IMR-90 (cell line): ENCODE data around the gene TBCD. TPM values are rescaled to one million over a fixed set of nuclear protein-coding genes. Genes with fewer than 3 reads are reported as not detected.

Experiments used
- ATAC-seq: fragments of 200-7000 bp; cut with Tn5 transposase; 2 replicates; pipeline ENCODE4 v1.9.1; 2020; ENCODE audit warnings: low read depth, mild to moderate bottlenecking, moderate library complexity
- BruUV-seq: library from RNA; stranded (reverse); fragments of 400-500 nt; replicated peaks from 2 replicates; lab custom pipeline; 2021; lab: Mats Ljungman, UMichigan
- CTCF ChIA-PET: fragments of 300-600 bp; formaldehyde crosslinking; extraction: SDS; loops from one replicate; lab custom pipeline; 2021; ENCODE audit warnings: antibody characterized with exemption; lab: Yijun Ruan, JAX
- POLR2A ChIA-PET: fragments of 300-600 bp; sonication (Branson Sonifier 250); formaldehyde crosslinking; loops from one replicate; lab custom pipeline; 2022; ENCODE audit warnings: antibody characterized with exemption; ENCODE audit not compliant: unreplicated experiment; lab: Charles Lee
- DNase-seq: peaks from one replicate; pipeline ENCODE4 v3.0.0; 2013
- H2AFZ ChIP-seq: replicated peaks from 2 replicates; pipeline ENCODE3; 2013; ENCODE audit warnings: low read length, mild to moderate bottlenecking; ENCODE audit not compliant: poor library complexity
- H2AK5ac ChIP-seq: 2 replicates; pipeline ENCODE4 v1.6.1; 2013; ENCODE audit warnings: low read depth, low read length, inconsistent platforms
- H2AK9ac ChIP-seq: replicated peaks from 2 replicates; pipeline ENCODE3; 2013; ENCODE audit warnings: mild to moderate bottlenecking, low read depth, low read length, moderate library complexity; ENCODE audit not compliant: poor library complexity
- H2BK120ac ChIP-seq: 2 replicates; pipeline ENCODE4 v1.6.1; 2013; ENCODE audit warnings: low read depth, low read length, inconsistent platforms
- H2BK15ac ChIP-seq: 3 replicates; pipeline ENCODE4 v1.6.1; 2013; ENCODE audit warnings: low read depth, low read length, inconsistent platforms
- H2BK20ac ChIP-seq: 2 replicates; pipeline ENCODE4 v1.6.1; 2013; ENCODE audit warnings: low read depth, mild to moderate bottlenecking, inconsistent platforms, low read length, moderate library complexity
- H2BK5ac ChIP-seq: 2 replicates; pipeline ENCODE4 v1.6.1; 2013; ENCODE audit warnings: mild to moderate bottlenecking, low read depth, low read length, inconsistent platforms; ENCODE audit not compliant: poor library complexity, severe bottlenecking
- H3K14ac ChIP-seq: replicated peaks from 2 replicates; pipeline ENCODE4 v1.6.1; 2013; ENCODE audit warnings: low read depth, low read length, inconsistent platforms
- H3K18ac ChIP-seq: 2 replicates; pipeline ENCODE4 v1.6.1; 2013; ENCODE audit warnings: low read depth, low read length, control low read depth
- H3K23ac ChIP-seq: 2 replicates; pipeline ENCODE4 v1.6.1; 2013; ENCODE audit warnings: low read depth, low read length, inconsistent platforms
- H3K27ac ChIP-seq: 2 replicates; pipeline ENCODE4 v1.5.1; 2013; ENCODE audit warnings: mild to moderate bottlenecking, control low read depth, low read length; ENCODE audit not compliant: insufficient read depth
- H3K27me3 ChIP-seq: 2 replicates; pipeline ENCODE4 v1.6.1; 2013; ENCODE audit warnings: low read length; ENCODE audit not compliant: control insufficient read depth, insufficient read depth
- H3K36me3 ChIP-seq: 2 replicates; pipeline ENCODE4 v1.6.1; 2013; ENCODE audit warnings: low read length, mixed read lengths; ENCODE audit not compliant: control insufficient read depth, insufficient read depth
- H3K4ac ChIP-seq: 2 replicates; pipeline ENCODE4 v1.6.1; 2013; ENCODE audit warnings: low read depth, low read length, inconsistent platforms
- H3K4me1 ChIP-seq: 2 replicates; pipeline ENCODE4 v1.6.1; 2013; ENCODE audit warnings: low read length, mixed read lengths; ENCODE audit not compliant: control insufficient read depth, insufficient read depth
- H3K4me2 ChIP-seq: 2 replicates; pipeline ENCODE4 v1.6.1; 2013; ENCODE audit warnings: low read depth, mild to moderate bottlenecking, control low read depth, low read length, moderate library complexity
- H3K4me3 ChIP-seq: 2 replicates; pipeline ENCODE4 v1.5.1; 2013; ENCODE audit warnings: low read depth, mild to moderate bottlenecking, control low read depth, low read length, moderate library complexity; ENCODE audit not compliant: insufficient read depth
- H3K56ac ChIP-seq: 2 replicates; pipeline ENCODE4 v1.6.1; 2013; ENCODE audit warnings: low read length, inconsistent platforms; ENCODE audit not compliant: insufficient read depth; ENCODE audit errors: extremely low read depth
- H3K79me1 ChIP-seq, 2 experiments: 2 replicates each; pipeline ENCODE4 v1.6.1; 2013; ENCODE audit warnings: low read length in 2 of 2, inconsistent platforms in 1 of 2, low read depth in 1 of 2
- H3K9ac ChIP-seq: 2 replicates; pipeline ENCODE4 v1.6.1; 2013; ENCODE audit warnings: low read depth, low read length, control low read depth
- H3K9me1 ChIP-seq: 2 replicates; pipeline ENCODE4 v1.6.1; 2013; ENCODE audit warnings: low read length, inconsistent platforms; ENCODE audit not compliant: insufficient read depth
- H3K9me3 ChIP-seq: 2 replicates; pipeline ENCODE4 v1.6.1; 2013; ENCODE audit warnings: low read length; ENCODE audit not compliant: control insufficient read depth, insufficient read depth
- H4K20me1 ChIP-seq: 2 replicates; pipeline ENCODE4 v1.6.1; 2013; ENCODE audit warnings: low read length, inconsistent platforms; ENCODE audit not compliant: insufficient read depth
- H4K5ac ChIP-seq: 2 replicates; pipeline ENCODE4 v1.6.1; 2013; ENCODE audit warnings: mild to moderate bottlenecking, low read depth, low read length, control low read depth
- H4K8ac ChIP-seq, 2 experiments: 2 replicates each; pipeline ENCODE4 v1.6.1; 2013; ENCODE audit warnings: low read depth in 2 of 2, low read length in 2 of 2, control low read depth in 1 of 2, inconsistent platforms in 1 of 2
- H4K91ac ChIP-seq: 2 replicates; pipeline ENCODE4 v1.6.1; 2013; ENCODE audit warnings: low read depth, low read length, inconsistent platforms; ENCODE audit not compliant: insufficient read depth
- CEBPB ChIP-seq: IDR thresholded peaks from 2 replicates; pipeline ENCODE4 v1.6.1; 2012; ENCODE audit warnings: low read depth, low read length, improper control_type of control experiment
- MAZ ChIP-seq: IDR thresholded peaks from 2 replicates; pipeline ENCODE4 v1.6.1; 2012; ENCODE audit warnings: low read depth, mild to moderate bottlenecking, low read length, improper control_type of control experiment, moderate library complexity, borderline replicate concordance
- POLR2A ChIP-seq: IDR thresholded peaks from 2 replicates; pipeline ENCODE4 v1.6.1; 2012; ENCODE audit warnings: mild to moderate bottlenecking, low read depth, low read length
- SMC3 ChIP-seq: fragments of 150-350 bp; IDR thresholded peaks from 2 replicates; pipeline ENCODE4 v1.6.1; 2016; ENCODE audit warnings: low read depth, mild to moderate bottlenecking, antibody characterized with exemption, low read length, moderate library complexity
- WGBS, 2 experiments: methylation state at CpG; one replicate each; pipeline versions ENCODE4 v1.1.5 to v1.1.7; 2013; ENCODE audit warnings: missing lambda C conversion rate in 2 of 2; ENCODE audit not compliant: insufficient read length in 1 of 2; ENCODE audit errors: extremely low coverage in 2 of 2; 5-methylcytosine and 5-hydroxymethylcytosine counted together
- dilution Hi-C: fragments of 300-500 bp; cut with HindIII; formaldehyde crosslinking; loops from one replicate; pipeline ENCODE4 v1.14.3; 2018; ENCODE audit warnings: low sequenced_read_pairs; ENCODE audit not compliant: unreplicated experiment
- in situ Hi-C: fragments of 300-500 bp; cut with MboI; formaldehyde crosslinking; loops from 3 replicates; pipeline ENCODE4 v1.14.3; 2019; ENCODE audit warnings: low sequenced_read_pairs, inconsistent platforms, mixed read lengths
- intact Hi-C: fragments of 100-400 bp; cut with micrococcal nuclease; formaldehyde crosslinking; loops from 2 replicates; pipeline ENCODE4 v1.10.0; 2022
- polyA plus RNA-seq, 3 experiments: library from polyadenylated mRNA; depleted of rRNA; stranded (reverse); fragments of >200 nt; gene quantifications; 2 replicates each; pipeline ENCODE4 v1.2.3, GENCODE V29; 2012; ENCODE audit warnings: low replicate concordance in 1 of 3
- total RNA-seq: library from RNA; depleted of rRNA; stranded (reverse); fragments of >200 nt; gene quantifications from 2 replicates; pipeline ENCODE4 v1.2.3, GENCODE V29; 2012

The TBCD gene
- total and polyA plus RNA-seq, 2 of the 4 experiments (the other 2 are of a cell fraction) = 21.9 to 54.5 TPM

- 97% methylated on average over 9 of the region's 12 CpGs; no CpG with 5 or more reads in 1 of the 2 experiments for WGBS, 2 experiments
- POLR2A ChIA-PET = no interaction called here
Observed at GRCh38 chr17:82851381-82851780, 99.5 kb downstream of the TBCD start.

More at GRCh38 chr17:82851381-82851780, 99.5 kb downstream of the TBCD start:
- no peak overlapping the region for H2BK120ac ChIP-seq
- no peak overlapping the region for H3K18ac ChIP-seq
- no peak overlapping the region for H4K5ac ChIP-seq
- BruUV-seq = no TSS peak
- H3K36me3 ChIP-seq = peaks cover 4% of the 10 kb centered on the region; the same call in 1 of the 2 replicates
- no peak overlapping the region for H3K9ac ChIP-seq
- no peak overlapping the region for H4K91ac ChIP-seq
- no peak for DNase-seq
- intact Hi-C loops = no loop called here
- no peak overlapping the region for H3K4ac ChIP-seq
- H3K14ac ChIP-seq = no peak overlapping the region
- H3K9me1 ChIP-seq = peaks cover 5% of the 10 kb centered on the region; the same call in 1 of the 2 replicates
- TF ChIP-seq CEBPB = no peak
- TF ChIP-seq MAZ = no peak
- no peak for TF ChIP-seq POLR2A
- no peak for TF ChIP-seq SMC3
- no peak overlapping the region for H3K4me3 ChIP-seq
- H4K8ac ChIP-seq = no peak overlapping the region
- no peak overlapping the region for H2BK20ac ChIP-seq
- CTCF ChIA-PET = no interaction called here
- H2AK5ac ChIP-seq = no peak overlapping the region
- H3K56ac ChIP-seq = no peak overlapping the region
- no peak overlapping the region for H2BK5ac ChIP-seq
- dilution Hi-C loops = no loop called here
- H4K20me1 ChIP-seq = no peaks in the 10 kb centered on the region; the same call in 1 of the 2 replicates
- H3K79me1 ChIP-seq = peaks cover 6 to 37% of the 10 kb centered on the region in 2 experiments
- H3K23ac ChIP-seq = no peak overlapping the region
- no peak for ATAC-seq
- H2AFZ ChIP-seq = no peak overlapping the region
- no peak overlapping the region for H3K27ac ChIP-seq
- no peak overlapping the region for H3K4me2 ChIP-seq
- H2AK9ac ChIP-seq = no peak overlapping the region
- in situ Hi-C loops = no loop called here
- no peak overlapping the region for H2BK15ac ChIP-seq
- no peaks in the 10 kb centered on the region for H3K9me3 ChIP-seq
- no peaks in the 10 kb centered on the region for H3K27me3 ChIP-seq
- H3K4me1 ChIP-seq = no peaks in the 10 kb centered on the region
